ENCODE results near the gene VPS50.

Gene VPS50
- 29.2 to 69.8 reads per million in 2 donors for total RNA-seq

- peak; percentile 85 for DNase-seq
Measured at GRCh38 chr7:93231799-93232672, at the start of gene VPS50. Gene VPS50 (plus strand): TSS chr7:93232366. CDS start chr7:93232468, 102 bp downstream.

GRCh38 chr7:93185303-93186027 lies 46.7 kb upstream of the VPS50 start:
- no peak for DNase-seq

- no peak for DNase-seq
Measured at GRCh38 chr7:93188870-93189634, 43.1 kb upstream of the VPS50 start.

- no peak for DNase-seq
Measured at GRCh38 chr7:93194386-93194785, 37.8 kb upstream of the VPS50 start.

GRCh38 chr7:93196336-93196735 lies 35.8 kb upstream of the VPS50 start:
- DNase-seq: no peak

- DNase-seq: no peak
Measured at GRCh38 chr7:93198472-93198871, 33.7 kb upstream of the VPS50 start.

GRCh38 chr7:93202594-93203250 lies 29.4 kb upstream of the VPS50 start:
- no peak for DNase-seq

GRCh38 chr7:93203496-93203895 lies 28.7 kb upstream of the VPS50 start:
- DNase-seq: no peak

- DNase-seq: no peak
Measured at GRCh38 chr7:93205046-93205445, 27.1 kb upstream of the VPS50 start.

- no peak for DNase-seq
Measured at GRCh38 chr7:93211228-93211818, 20.8 kb upstream of the VPS50 start.

- no peak for DNase-seq
Measured at GRCh38 chr7:93212881-93213280, 19.3 kb upstream of the VPS50 start.

- no peak for DNase-seq
Measured at GRCh38 chr7:93218997-93219827, 13.0 kb upstream of the VPS50 start.

GRCh38 chr7:93219868-93220267 lies 12.3 kb upstream of the VPS50 start:
- DNase-seq: no peak

- no peak for DNase-seq
Measured at GRCh38 chr7:93226310-93226709, 5.9 kb upstream of the VPS50 start, which contains the start of gene HEPACAM2. Gene HEPACAM2 (minus strand): TSS chr7:93226469.

- no peak for DNase-seq
Measured at GRCh38 chr7:93228302-93228701, 3.9 kb upstream of the VPS50 start.

- no peak for DNase-seq
Measured at GRCh38 chr7:93231259-93231658, 907 bp upstream of the VPS50 start.

- DNase-seq: no peak
Measured at GRCh38 chr7:93232673-93233018, 480 bp downstream of the VPS50 start.

- DNase-seq: no peak
Measured at GRCh38 chr7:93235541-93235940, 3.4 kb downstream of the VPS50 start.

- DNase-seq: no peak
Measured at GRCh38 chr7:93238131-93238530, 6.0 kb downstream of the VPS50 start.

- no peak for DNase-seq
Measured at GRCh38 chr7:93238748-93239147, 6.6 kb downstream of the VPS50 start.

- DNase-seq: no peak
Measured at GRCh38 chr7:93239824-93240223, 7.7 kb downstream of the VPS50 start.
